GM18499 (cell line): ENCODE results near the gene CDC25B.
A peak's percentile ranks its signal among the peaks of the same experiment; 100 is the strongest.
"Not testable (repeated sequence)": the region's sequence is repeated elsewhere in the genome, so short reads cannot be mapped to it uniquely, and the experiment has no call there.

Experiments
- ATAC-seq: cut with Tn5 transposase; IDR thresholded peaks from one replicate; pipeline ENCODE4 v1.9.1; 2021; ENCODE audit warnings: moderate number of reproducible peaks; ENCODE audit not compliant: insufficient read depth, unreplicated experiment

The CDC25B gene

DNA sequence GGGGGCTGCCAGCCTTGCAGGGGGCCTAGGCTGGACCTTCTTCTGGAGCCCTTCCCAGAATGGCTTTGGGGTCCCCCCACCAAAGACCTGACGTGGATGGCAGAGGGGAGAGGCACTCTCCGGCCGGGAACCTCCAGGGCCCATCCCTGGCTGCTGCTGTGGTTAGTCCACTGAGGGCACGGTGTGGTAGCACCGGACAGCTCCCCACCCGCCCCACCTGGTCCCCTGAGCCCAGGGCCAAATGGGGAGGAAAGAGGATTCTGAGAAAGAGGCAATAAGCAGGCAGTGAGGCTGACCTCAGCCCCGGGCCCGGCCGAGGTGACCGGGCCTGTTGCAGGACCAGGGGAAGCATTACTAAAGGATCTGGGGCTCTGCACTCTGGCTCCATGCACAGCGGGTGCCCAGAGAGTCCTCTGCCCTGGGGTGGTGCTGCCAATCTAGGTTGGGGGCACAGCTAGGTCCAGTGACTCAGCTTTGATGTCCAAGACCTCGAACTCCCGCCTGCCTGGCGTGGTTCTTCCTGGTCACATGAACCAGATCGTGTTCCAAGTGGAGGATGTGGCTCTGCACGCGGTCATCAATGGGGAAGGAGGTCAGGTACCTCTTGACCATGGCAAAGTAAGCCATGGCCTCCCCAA, 11.8 kb upstream of the CDC25B start:
- no peak for ATAC-seq

DNA sequence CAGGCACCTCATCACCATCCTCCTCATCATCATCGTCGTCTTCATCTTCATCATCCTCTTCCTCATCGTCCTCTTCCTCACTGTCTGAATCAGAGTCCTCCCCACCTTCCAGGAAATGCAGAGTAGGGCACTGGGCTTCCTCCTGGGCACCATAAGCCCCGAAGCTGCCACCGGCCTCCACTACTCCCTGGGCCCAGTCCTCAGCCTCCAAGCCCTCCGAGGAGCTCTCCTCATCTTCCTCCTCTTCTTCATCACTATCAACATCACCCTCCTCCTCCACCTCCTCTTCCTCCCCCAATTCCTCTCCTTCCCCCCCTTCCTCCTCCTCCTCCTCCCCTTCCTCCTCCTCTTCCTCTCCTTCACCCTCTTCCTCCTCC, 11.3 kb upstream of the CDC25B start:
- ATAC-seq: no peak

DNA sequence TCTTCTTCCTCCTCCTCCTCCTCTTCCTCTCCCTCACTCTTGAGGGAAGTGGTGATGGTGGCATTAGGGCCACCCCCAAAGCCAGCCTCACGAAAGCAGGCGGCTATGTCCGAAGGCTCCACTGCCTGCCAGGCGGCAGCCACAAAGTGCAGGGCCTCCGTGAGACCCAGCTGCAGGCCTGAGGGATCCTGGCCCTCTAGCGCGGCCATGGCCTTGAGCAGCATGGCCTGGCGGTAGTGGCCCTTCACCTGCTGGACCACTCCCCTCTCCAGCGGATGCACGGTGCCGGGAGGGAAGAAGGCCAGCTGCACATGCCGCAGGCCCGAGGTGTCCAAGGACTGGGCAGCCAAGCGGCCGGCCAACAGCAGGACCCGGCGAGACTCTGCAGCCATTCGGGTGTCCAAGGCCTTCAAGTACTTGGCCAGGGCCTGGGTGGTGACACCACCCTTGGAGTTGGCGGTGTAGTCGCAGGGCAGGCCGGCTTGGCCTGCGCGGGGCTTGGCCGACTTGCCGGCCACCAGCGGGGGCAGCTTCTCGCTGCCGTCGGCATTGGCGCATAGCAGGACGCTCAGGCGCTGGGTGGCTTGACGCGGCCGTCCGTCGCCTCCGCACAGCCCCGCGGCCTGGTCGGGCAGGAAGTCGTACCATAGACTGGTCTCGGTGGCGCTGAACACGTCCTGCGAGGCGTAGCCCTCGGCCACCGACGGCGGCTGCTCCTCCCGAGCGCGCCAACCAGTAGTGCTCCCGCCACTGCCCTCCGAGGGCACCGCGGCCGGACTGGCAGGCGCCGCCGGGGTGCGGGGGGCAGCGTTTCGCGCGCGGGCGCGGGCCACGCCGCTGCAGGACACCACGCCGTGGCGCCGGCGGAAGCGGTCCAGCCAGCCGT, 10.6 kb upstream of the CDC25B start:
- no peak for ATAC-seq

DNA sequence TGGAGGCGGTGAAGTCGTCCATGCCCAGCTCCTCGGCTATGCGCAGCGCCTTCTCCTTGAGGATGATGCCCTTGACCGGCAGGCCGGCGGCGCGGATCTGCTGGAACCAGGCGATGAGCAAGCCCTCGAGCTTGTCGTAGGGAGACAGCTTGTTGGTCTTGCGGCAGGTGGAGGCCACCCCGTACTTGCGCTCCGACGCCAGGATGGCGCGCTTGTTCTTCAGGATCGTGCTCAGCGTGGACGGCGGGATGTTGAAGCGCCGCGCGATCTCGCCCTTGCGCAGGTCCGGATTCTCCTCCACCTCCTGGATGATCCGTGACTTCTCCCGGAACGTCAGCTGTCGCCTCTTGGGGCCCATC, 10.0 kb upstream of the CDC25B start:
- ATAC-seq: no peak

DNA sequence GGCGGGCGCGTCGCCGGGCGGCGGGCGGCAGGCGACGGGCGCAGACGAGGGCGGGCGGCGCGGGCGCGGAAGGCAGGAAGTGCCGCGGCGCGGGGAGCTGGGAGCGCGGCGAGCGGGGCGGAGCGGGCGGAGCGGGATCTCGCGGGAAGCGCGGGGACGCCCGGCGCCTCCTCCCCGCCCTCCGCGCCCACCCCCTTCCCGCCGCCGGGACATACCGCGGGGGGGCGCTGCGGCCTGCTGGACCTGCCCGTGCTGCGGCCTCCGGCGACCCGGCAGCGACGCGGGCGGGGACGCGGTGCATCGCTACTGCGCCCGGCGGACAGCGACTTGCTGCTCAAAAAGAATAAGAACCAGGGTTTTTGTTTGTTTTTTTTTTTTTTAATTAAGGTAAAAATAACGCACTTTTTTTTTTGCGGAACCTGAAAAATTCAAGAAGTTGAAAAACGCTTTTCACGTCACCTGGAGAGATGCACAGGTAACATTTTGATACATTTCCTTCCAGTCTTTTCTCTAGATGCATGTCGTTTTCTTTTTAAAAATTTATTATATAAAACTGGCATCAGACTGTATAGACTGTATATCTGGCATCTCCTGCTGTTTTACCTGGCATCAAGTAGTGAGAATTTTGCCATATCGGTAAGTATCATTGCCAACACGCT, 9.3 kb upstream of the CDC25B start, which contains the start of gene CENPB:
Gene CENPB (minus strand): TSS at position 76 of the 659 bp plus-strand sequence. CDS start 257 bp downstream, outside the sequence.
- ATAC-seq: peak; percentile 39

DNA sequence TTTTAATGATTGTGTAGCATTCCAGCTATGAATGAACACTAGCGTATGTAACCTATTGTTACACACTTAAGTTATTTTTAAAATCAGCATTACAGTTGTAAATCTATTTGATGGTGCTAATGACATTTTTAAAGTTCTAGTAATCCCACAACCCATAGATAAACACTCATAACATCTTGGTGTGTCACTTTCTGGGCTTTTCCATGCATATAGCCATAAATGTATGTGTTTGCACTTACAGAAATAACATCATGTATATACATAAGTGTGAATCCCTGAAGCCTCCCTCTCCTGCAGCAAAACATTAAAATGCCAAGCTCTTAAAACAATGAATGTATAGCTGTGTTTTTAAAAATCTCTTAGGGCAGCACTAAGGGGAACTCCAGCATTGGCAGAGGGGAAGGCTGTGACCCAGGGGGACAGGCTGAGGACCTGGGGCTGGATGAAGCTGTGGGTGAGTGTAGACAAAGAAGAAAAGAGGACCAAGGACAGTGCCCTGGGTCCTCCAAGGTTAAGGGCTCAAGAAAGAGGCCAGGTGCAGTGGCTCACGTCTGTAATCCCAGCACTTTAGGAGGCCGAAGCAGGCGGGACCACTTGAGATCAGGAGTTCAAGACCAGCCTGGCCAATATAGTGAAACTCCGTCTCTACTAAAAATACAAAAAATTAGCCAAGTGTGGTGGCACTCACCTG, 8.6 kb upstream of the CDC25B start:
- ATAC-seq: no peak

DNA sequence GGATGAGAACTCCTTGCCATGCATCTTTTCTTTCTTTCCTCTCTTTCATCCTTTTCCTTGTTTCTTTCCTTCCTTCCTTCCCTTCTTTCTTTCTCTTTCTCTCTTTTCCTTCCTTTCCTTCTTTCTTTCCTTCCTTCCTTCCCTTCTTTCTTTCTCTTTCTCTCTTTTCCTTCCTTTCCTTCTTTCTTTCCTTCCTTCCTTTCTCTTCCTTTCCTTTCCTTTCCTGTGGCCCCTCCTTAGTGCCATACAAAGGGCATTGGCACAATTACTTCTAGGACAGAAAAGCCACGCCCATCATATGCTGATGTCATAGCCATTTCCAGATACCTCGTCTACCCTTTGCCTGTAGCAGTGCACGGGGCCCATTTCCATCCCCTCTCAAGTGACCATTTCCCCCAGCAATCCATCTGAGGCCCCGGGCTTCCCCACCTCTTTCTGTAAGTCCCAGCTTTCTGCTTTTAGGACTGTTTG, 7.4 kb upstream of the CDC25B start:
- no peak for ATAC-seq

DNA sequence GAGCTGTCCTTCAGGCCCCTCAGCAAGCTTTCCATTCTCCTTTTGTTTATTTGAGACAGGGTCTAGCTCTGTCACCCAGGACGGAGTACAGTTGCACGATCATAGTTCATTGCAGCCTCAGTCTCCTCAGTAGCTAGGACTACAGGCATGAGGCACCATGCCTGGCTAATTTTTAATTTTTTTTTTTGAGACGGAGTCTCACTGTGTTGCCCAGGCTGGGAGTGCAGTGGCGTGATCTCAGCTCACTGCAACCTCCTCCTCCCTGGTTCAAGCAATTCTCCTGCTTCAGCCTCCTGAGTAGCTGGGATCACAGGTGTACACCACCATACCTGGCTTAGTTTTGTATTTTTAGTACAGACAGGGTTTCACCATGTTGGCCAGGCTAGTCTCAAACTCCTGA, 6.9 kb upstream of the CDC25B start:
- ATAC-seq: not testable (repeated sequence)

DNA sequence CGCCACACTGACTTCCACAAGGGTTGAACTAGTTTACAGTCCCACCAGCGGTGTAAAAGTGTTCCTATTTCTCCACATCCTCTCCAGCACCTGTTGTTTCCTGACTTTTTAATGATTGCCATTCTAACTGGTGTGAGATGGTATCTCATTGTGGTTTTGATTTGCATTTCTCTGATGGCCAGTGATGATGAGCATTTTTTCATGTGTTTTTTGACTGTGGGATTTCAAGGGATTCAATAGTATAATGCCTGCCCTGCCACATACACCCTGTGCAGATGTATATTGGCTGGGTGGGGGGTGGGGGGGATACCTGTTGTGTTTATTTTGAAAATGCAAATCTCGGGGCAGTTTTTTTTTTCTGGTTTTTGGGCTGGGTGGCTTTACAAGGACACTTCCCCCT, 1.9 kb upstream of the CDC25B start:
- ATAC-seq: not testable (repeated sequence)

DNA sequence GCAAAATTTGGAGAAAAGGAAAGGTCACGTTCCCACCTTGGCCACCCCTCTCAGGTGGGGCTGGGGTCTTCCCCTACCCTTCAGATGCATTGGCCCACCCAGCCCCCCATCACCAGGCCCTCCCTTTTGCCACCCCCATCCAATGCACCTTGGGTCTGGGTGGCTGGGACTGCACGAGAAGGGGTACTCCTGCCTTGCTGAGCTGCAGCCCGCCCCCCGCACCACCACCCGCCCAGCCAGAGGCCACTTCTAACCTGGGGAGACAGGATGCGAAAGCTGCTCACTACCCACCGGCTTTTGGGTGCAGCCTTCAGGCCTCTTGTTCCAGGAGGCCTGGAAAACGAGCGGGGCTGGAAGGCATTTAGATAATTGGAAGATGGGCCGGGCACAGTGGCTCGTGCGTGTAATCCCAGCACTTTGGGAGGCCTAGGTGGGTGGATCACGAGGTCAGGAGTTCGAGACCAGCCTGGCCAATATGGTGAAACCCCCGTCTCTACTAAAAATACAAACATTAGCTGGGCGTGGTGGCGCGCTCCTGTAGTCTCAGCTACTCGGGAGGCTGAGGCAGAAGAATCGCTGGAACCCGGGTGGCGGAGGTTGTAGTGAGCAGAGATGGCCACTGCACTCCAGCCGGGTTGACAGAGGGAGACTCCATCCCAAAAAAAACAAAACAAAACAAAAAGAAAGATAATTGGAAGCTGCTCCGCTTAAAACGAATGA, 1.2 kb upstream of the CDC25B start:
- no peak for ATAC-seq

DNA sequence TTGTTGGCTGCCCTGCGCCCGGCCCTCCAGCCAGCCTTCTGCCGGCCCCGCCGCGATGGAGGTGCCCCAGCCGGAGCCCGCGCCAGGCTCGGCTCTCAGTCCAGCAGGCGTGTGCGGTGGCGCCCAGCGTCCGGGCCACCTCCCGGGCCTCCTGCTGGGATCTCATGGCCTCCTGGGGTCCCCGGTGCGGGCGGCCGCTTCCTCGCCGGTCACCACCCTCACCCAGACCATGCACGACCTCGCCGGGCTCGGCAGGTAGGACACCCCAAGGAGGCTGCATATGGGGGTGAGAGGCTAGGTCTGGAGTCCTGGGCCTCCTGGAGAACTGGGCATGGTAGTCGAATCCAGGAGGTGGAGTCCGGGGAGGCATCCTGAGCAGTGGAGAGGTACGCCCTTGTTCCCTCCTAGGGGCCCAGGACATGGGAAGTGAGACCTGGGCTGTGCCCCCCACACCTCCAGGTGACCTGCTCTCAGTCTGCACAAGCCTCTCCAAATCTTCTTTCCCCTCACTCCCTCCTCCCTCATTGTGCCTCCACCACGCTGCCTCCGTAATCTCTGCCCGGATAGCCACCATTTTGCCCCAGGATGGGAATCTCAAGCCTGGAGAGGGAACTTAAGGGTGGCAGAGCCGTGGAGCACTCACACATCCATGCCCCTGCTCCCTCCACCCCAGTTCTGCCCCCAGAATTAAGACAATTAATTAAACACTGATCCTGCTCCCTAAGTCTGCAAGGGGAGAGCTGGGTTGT, 541 bp downstream of the CDC25B start:
- ATAC-seq: no peak

DNA sequence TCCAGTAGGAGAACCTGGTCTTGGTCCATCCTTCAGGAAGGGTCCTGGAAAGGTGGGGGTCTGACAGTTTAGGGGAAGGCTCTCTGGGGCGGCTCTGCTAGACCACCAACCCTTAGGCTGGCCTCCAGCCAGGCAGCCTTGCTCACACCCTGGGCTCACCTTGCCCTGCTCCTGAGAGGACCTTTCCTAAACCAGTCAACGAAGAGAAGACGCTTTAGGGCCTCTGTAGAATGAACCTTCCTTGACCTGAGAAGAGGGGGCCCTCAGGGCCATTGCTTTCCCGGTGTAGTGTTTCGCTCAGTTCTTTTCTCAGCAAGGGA, 1.1 kb downstream of the CDC25B start:
- no peak for ATAC-seq

DNA sequence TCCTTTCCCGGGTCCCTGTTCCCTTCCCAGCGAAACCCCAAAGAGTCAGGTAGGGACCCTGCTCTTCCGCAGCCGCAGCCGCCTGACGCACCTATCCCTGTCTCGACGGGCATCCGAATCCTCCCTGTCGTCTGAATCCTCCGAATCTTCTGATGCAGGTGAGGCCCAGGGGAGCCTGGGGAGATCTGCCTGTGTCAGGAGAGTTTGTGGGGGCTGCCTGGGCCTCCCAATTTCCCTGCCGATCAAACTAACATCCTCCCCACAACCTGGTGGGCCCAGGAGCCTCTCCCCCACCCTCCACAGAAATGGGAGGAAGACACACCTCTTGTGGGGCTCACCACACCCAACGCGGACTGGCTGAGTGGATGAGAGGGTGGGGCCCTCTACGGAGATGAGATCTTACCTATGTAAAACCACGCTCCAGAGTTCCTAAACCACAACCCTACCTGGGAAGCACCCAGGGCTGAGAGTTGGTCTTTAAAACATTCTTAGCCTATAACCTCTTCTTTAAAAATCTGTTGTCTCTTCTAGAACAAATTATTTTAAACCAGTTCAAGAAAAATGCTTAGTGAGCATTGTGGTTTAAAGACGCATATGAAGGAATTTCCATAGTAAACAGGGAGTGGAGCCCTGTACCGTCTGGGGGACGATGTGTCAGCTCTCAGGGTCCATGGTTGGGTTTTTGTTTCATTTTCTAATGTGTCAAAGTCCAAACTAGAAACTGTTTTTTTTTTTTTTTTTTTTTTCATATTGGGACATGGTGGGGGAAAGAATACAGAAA, 1.7 kb downstream of the CDC25B start:
- ATAC-seq: no peak

DNA sequence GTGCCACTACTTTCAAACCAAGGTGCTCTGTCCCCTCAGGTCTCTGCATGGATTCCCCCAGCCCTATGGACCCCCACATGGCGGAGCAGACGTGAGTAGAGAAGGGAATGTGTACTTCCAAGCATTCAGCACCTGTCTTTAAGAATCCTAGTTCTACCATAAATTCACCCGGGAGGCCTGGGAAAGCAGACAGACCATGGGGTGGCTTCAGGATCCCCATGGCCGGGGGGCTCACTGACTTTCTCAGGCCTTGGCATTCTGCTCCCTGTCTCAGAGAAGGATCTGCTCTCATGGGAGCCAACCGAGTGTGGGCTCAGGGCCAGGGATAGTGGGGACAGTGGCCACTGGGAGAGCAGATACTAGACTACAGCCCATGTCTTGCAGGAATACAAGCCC, 2.3 kb downstream of the CDC25B start:
- ATAC-seq: no peak

DNA sequence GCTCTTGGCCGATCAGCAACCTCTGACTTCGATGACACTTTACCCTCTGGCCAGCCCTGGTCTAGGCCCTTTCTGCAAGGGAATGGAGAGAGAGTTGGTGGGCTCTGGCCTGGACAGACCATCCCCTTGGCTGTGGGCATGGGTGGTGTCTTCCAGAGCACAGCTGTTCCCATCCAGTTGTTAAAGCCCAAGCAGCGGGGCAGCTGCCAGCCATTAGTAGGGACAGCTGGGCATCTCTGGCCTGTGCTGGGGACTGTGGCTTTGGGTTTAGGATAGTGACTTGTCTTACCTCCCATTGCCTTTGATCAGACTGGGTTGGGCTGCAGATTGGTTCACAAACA, 2.8 kb downstream of the CDC25B start:
- no peak for ATAC-seq

DNA sequence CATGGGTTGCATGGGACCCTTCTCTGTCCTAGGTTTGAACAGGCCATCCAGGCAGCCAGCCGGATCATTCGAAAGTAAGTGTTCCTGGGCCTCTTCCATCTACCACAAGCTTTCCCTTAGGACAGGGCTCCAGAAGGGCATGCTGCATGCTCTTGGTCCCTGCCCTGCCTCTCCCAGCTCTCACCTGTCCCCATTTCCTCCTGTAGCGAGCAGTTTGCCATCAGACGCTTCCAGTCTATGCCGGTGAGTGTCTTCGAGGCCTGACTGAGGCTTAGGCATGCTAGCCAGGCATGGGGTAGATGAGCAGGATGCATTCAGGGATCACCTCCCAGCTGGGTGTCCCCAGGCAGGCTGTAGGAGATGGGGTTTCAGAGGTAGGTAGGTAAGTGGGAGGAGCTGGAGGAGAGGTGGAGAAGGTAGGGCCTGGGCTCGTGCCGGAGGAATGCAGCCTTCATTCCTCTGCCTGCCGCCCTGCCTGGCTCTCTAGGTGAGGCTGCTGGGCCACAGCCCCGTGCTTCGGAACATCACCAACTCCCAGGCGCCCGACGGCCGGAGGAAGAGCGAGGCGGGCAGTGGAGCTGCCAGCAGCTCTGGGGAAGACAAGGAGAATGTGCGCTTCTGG, 4.3 kb downstream of the CDC25B start:
- ATAC-seq: no peak

DNA sequence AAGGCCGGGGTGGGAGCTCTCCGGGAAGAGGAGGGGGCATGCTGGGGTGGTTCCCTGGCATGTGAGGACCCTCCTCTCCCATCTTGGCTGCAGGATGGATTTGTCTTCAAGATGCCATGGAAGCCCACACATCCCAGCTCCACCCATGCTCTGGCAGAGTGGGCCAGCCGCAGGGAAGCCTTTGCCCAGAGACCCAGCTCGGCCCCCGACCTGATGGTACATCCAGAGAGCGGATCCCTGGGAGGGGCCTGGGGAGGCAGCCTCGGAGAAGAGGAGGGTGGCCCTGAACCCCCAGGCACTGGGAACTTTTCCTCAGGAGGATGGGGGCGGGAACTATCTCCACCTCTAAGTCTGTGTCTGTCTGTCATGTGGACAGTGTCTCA, 4.8 kb downstream of the CDC25B start:
- no peak for ATAC-seq

DNA sequence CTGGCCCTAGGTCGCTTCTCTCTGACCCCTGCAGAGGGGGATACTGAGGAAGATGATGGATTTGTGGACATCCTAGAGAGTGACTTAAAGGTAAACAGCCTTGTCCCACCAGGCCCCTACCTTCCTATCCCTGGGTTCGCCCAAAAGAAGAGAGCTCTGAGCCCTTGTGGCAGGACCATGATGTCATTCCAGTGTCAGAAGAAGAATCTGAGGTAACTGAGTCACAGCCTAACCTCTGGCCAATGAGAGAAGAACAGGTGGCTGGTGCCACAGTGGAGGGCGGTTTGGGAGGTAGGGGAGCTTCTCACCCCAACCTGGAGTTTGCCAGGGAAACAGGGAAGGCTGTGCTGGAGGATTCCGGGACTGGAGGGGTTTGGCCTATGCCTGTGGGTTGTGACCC, 5.2 kb downstream of the CDC25B start:
- no peak for ATAC-seq
